K562 (cell line): Measurements from ENCODE around the gene PSMC4. TPM values are rescaled to one million over a fixed set of nuclear protein-coding genes. Genes with fewer than 3 reads are reported as not detected.

Source experiments
- ARHGAP35 ChIP-seq: fragments of 450-650 bp; IDR thresholded peaks from 2 replicates; pipeline ENCODE4 v1.6.1; 2018; ENCODE audit not compliant: partially characterized antibody
- ATF1 ChIP-seq, 2 experiments: fragments of 450-650 bp in 1 of 2; IDR thresholded peaks; 2 replicates each; pipeline ENCODE4 v1.6.1; 2016; ENCODE audit warnings: missing compliant biosample characterization in 1 of 2, missing genetic modification characterization in 1 of 2
- CBFA2T2 ChIP-seq: fragments of 450-650 bp; conservative IDR thresholded peaks from 2 replicates; pipeline ENCODE4 v1.6.1; 2017; ENCODE audit warnings: mild to moderate bottlenecking
- CTBP1 ChIP-seq: fragments of 450-650 bp; IDR thresholded peaks from 2 replicates; pipeline ENCODE4 v1.6.1; 2016; ENCODE audit warnings: borderline replicate concordance
- HDAC1 ChIP-seq, 2 experiments: fragments of 450-650 bp; IDR thresholded peaks; 2 replicates each; pipeline ENCODE4 v1.6.1; 2016 to 2017; ENCODE audit warnings: inconsistent platforms in 1 of 2, mild to moderate bottlenecking in 1 of 2, moderate library complexity in 1 of 2
- HDAC3 ChIP-seq: fragments of 450-650 bp; IDR thresholded peaks from 2 replicates; pipeline ENCODE4 v1.6.1; 2018; ENCODE audit warnings: borderline replicate concordance, mild to moderate bottlenecking, moderate library complexity; ENCODE audit not compliant: partially characterized antibody
- MEF2D ChIP-seq: conservative IDR thresholded peaks from 2 replicates; pipeline ENCODE4 v1.6.1; 2016; ENCODE audit warnings: low read depth, missing genetic modification characterization, missing compliant biosample characterization
- ZC3H8 ChIP-seq: fragments of 450-650 bp; IDR thresholded peaks from 2 replicates; pipeline ENCODE4 v1.6.1; 2017
- ZEB2 ChIP-seq: fragments of 450-650 bp; IDR thresholded peaks from 2 replicates; pipeline ENCODE4 v1.6.1; 2016
- ZNF140 ChIP-seq: fragments of 250-450 bp; sonication (Bioruptor Pico); IDR thresholded peaks from 2 replicates; pipeline ENCODE4 v1.8.0; 2021; ENCODE audit warnings: moderate library complexity, mild to moderate bottlenecking, inconsistent platforms
- ZNF445 ChIP-seq: fragments of 250-450 bp; sonication (Bioruptor Pico); IDR thresholded peaks from 2 replicates; pipeline ENCODE4 v1.4.0; 2020; ENCODE audit warnings: low read depth, mild to moderate bottlenecking, moderate library complexity
- ZNF507 ChIP-seq: conservative IDR thresholded peaks from 2 replicates; pipeline ENCODE4 v1.6.1; 2017; ENCODE audit warnings: missing genetic modification characterization, missing compliant biosample characterization
- ZNF589 ChIP-seq: fragments of 200-800 bp; sonication (Bioruptor generic); IDR thresholded peaks from 2 replicates; pipeline ENCODE4 v1.6.1; 2016; ENCODE audit warnings: low read depth, missing genetic modification characterization, missing compliant biosample characterization
- polyA plus RNA-seq, 8 experiments: library from polyadenylated mRNA; depleted of rRNA in 4 of 8; stranded (reverse) in 5 of 8; unstranded in 3 of 8; fragments of >200 nt; fragmentation: Nextera tagmentation in 2 of 8; fragmentation: Illumina TruSeq in 1 of 8; extraction: Ambion mirVana in 2 of 8; extraction: Trizol in 1 of 8; gene quantifications; 2 replicates each; pipeline versions ENCODE4 v1.2.1 to v1.2.3, GENCODE V29; 2011 to 2014; ENCODE audit warnings: inconsistent platforms in 1 of 8, missing spikeins in 1 of 8
- total RNA-seq, 7 experiments: library from RNA; depleted of rRNA in 6 of 7; stranded (reverse); fragments of >200 nt in 6 of 7; fragmentation: Illumina TruSeq in 2 of 7; extraction: Trizol in 2 of 7; gene quantifications; 2 replicates each; pipeline versions ENCODE4 v1.2.1 to v1.2.3, GENCODE V29; 2011 to 2021; ENCODE audit warnings: low replicate concordance in 1 of 7
- TF ChIP-seq, protein P1 (sequence below): fragments of 450-650 bp; conservative IDR thresholded peaks from 2 replicates; pipeline ENCODE4 v1.6.1; 2016; ENCODE audit warnings: missing genetic modification characterization, low read depth, mild to moderate bottlenecking, control low read depth, missing compliant biosample characterization
- TF ChIP-seq, protein P2 (sequence below): conservative IDR thresholded peaks from 2 replicates; pipeline ENCODE4 v1.6.1; 2011; ENCODE audit warnings: low read depth, mild to moderate bottlenecking, low read length; ENCODE audit not compliant: control insufficient read depth
- TF ChIP-seq, protein P3 (sequence below): sonication (generic); formaldehyde crosslinking; IDR thresholded peaks from 2 replicates; pipeline ENCODE4 v1.8.1; 2023; ENCODE audit warnings: mild to moderate bottlenecking, missing genetic modification reagents
- TF ChIP-seq, protein P4 (sequence below): sonication (generic); formaldehyde crosslinking; IDR thresholded peaks from 2 replicates; pipeline ENCODE4 v1.8.0; 2022; ENCODE audit warnings: mild to moderate bottlenecking, low read depth, missing genetic modification reagents
- TF ChIP-seq, protein P5 (sequence below): fragments of 250-450 bp; sonication (Bioruptor Pico); IDR thresholded peaks from 2 replicates; pipeline ENCODE4 v1.9.0; 2021; ENCODE audit warnings: mild to moderate bottlenecking

Gene PSMC4
- total and polyA plus RNA-seq, 9 of the 15 experiments (the other 6 are each of a cell fraction or from before 2014, with no cell fraction given) = 45.9 to 475 (median 142) TPM

DNA sequence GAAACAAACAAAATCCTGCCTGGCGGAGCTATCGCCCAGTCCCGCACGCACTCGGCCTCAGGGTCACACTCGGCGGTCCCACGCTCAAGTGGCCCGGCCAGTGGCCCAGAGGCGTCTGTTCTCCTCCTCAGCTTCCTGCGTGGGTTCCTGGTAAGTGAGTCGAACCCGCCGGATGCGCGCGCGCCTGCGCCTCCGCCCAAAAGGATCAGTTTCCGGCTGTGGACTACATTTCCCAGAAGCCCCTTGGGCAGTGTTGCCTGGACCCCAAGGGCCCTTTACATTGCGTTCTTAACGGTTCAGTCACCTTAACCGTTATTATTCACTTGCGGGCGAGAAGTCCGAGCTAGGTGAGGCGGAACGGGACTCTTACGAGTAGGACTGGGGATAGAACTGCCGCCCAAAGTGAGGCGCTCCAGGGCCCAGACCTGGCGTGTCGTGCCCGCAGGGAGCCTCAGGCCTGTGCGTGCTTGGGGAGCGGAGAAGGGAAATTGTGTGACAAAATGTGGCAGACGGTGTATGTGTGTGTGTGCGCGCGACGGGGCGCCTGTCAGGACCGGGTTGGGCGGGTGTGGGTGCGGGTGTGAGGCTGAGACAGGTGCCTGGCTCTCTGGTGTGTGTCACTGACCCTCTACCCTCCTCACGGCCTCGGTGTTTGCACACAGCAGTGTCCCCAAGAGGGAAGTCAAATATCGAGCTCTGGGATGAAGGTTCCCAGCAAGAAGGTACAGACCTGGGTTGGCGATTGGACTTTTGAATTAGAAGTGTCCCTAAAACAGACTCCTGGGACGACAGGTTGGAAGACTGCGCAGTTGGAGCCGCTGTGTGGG, 26.1 kb downstream of the PSMC4 start, which contains the start of gene ZNF546 (continued):
- TF ChIP-seq ZNF445 (no peak), ZNF140 (no peak), ZC3H8 (no peak), MEF2D (no peak), CBFA2T2 (no peak), CTBP1 (peak; percentile 46; the same call in 1 of the 2 replicates), HDAC1 (IDR thresholded peaks at IDR 0.05) (peak in 1 of 2 experiments; percentile 65; a peak in 1 of 4 replicates), ZEB2 (no peak), ZNF589 (no peak; the same call in 1 of the 2 replicates), ARHGAP35 (no peak), ZNF507 (no peak), ATF1 (CRISPR knock-in tag; IDR thresholded peaks at IDR 0.05) (no peak), ATF1 (tag; IDR thresholded peaks at IDR 0.05) (peak; percentile 66), HDAC3 (no peak)
- TF ChIP-seq, protein P1, sequence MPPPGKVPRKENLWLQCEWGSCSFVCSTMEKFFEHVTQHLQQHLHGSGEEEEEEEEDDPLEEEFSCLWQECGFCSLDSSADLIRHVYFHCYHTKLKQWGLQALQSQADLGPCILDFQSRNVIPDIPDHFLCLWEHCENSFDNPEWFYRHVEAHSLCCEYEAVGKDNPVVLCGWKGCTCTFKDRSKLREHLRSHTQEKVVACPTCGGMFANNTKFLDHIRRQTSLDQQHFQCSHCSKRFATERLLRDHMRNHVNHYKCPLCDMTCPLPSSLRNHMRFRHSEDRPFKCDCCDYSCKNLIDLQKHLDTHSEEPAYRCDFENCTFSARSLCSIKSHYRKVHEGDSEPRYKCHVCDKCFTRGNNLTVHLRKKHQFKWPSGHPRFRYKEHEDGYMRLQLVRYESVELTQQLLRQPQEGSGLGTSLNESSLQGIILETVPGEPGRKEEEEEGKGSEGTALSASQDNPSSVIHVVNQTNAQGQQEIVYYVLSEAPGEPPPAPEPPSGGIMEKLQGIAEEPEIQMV (tag) = no peak
- TF ChIP-seq, protein P2, sequence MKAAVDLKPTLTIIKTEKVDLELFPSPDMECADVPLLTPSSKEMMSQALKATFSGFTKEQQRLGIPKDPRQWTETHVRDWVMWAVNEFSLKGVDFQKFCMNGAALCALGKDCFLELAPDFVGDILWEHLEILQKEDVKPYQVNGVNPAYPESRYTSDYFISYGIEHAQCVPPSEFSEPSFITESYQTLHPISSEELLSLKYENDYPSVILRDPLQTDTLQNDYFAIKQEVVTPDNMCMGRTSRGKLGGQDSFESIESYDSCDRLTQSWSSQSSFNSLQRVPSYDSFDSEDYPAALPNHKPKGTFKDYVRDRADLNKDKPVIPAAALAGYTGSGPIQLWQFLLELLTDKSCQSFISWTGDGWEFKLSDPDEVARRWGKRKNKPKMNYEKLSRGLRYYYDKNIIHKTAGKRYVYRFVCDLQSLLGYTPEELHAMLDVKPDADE = peak; percentile 73
- TF ChIP-seq, protein P3, sequence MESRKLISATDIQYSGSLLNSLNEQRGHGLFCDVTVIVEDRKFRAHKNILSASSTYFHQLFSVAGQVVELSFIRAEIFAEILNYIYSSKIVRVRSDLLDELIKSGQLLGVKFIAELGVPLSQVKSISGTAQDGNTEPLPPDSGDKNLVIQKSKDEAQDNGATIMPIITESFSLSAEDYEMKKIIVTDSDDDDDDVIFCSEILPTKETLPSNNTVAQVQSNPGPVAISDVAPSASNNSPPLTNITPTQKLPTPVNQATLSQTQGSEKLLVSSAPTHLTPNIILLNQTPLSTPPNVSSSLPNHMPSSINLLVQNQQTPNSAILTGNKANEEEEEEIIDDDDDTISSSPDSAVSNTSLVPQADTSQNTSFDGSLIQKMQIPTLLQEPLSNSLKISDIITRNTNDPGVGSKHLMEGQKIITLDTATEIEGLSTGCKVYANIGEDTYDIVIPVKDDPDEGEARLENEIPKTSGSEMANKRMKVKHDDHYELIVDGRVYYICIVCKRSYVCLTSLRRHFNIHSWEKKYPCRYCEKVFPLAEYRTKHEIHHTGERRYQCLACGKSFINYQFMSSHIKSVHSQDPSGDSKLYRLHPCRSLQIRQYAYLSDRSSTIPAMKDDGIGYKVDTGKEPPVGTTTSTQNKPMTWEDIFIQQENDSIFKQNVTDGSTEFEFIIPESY (CRISPR knock-in tag) = peak; percentile 55; the same call in 1 of the 2 replicates
- TF ChIP-seq, protein P4, sequence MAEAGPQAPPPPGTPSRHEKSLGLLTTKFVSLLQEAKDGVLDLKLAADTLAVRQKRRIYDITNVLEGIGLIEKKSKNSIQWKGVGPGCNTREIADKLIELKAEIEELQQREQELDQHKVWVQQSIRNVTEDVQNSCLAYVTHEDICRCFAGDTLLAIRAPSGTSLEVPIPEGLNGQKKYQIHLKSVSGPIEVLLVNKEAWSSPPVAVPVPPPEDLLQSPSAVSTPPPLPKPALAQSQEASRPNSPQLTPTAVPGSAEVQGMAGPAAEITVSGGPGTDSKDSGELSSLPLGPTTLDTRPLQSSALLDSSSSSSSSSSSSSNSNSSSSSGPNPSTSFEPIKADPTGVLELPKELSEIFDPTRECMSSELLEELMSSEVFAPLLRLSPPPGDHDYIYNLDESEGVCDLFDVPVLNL (CRISPR knock-in tag) = 0 out of 2 replicates have a peak, but pooled peaks have one; percentile 68
- TF ChIP-seq, protein P5, sequence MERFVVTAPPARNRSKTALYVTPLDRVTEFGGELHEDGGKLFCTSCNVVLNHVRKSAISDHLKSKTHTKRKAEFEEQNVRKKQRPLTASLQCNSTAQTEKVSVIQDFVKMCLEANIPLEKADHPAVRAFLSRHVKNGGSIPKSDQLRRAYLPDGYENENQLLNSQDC (CRISPR knock-in tag) = no peak
